Panc1 (cell line): ENCODE measurements around the gene CASP12. TPM values are rescaled to one million over a fixed set of nuclear protein-coding genes. Genes with fewer than 3 reads are reported as not detected.

Source experiments
- ATAC-seq: fragments of 200-7000 bp; cut with Tn5 transposase; 2 replicates; pipeline ENCODE4 v1.9.1; 2020; ENCODE audit warnings: mild to moderate bottlenecking, moderate library complexity
- BruUV-seq: library from RNA; stranded (reverse); fragments of 400-500 nt; replicated peaks from 2 replicates; lab custom pipeline; 2021; lab: Mats Ljungman, UMichigan
- CTCF ChIA-PET: fragments of 300-600 bp; sonication (Branson Sonifier 250); formaldehyde crosslinking; loops from one replicate; lab custom pipeline; 2022; ENCODE audit warnings: antibody characterized with exemption; lab: Charles Lee
- POLR2A ChIA-PET: fragments of 300-600 bp; sonication (Branson Sonifier 250); formaldehyde crosslinking; loops from one replicate; lab custom pipeline; 2022; ENCODE audit warnings: antibody characterized with exemption; lab: Charles Lee
- DNase-seq: peaks from one replicate; pipeline ENCODE4 v3.0.0-alpha.2; 2010; ENCODE audit warnings: low read depth, low spot score
- H3K27ac ChIP-seq: 2 replicates; pipeline ENCODE4 v1.5.1; 2011; ENCODE audit warnings: mild to moderate bottlenecking, low read length, inconsistent platforms
- H3K27me3 ChIP-seq: fragments of 200-500 bp; sonication (Bioruptor generic); 2 replicates; pipeline ENCODE4 v1.6.0; 2014; ENCODE audit warnings: low read length, inconsistent platforms; ENCODE audit not compliant: control insufficient read depth, insufficient read depth
- H3K36me3 ChIP-seq: fragments of 200-500 bp; sonication (Bioruptor generic); 2 replicates; pipeline ENCODE4 v1.5.1; 2014; ENCODE audit warnings: inconsistent platforms, mild to moderate bottlenecking, low read length, moderate library complexity; ENCODE audit not compliant: control insufficient read depth, insufficient read depth
- H3K4me1 ChIP-seq: 2 replicates; pipeline ENCODE4 v1.5.1; 2011; ENCODE audit warnings: inconsistent platforms, mild to moderate bottlenecking, low read length, moderate library complexity; ENCODE audit not compliant: control insufficient read depth, insufficient read depth
- H3K4me3 ChIP-seq, 2 experiments: 2 replicates each; pipeline ENCODE4 v1.5.1; 2011 to 2012; ENCODE audit warnings: low read depth in 2 of 2, low read length in 2 of 2, mild to moderate bottlenecking in 2 of 2, inconsistent platforms in 1 of 2, moderate library complexity in 1 of 2
- H3K9me3 ChIP-seq: fragments of 200-500 bp; sonication (Bioruptor generic); 2 replicates; pipeline ENCODE4 v1.5.1; 2014; ENCODE audit warnings: low read depth, mild to moderate bottlenecking, inconsistent platforms, low read length, moderate library complexity; ENCODE audit not compliant: control insufficient read depth, insufficient read depth
- CTCF ChIP-seq: fragments of 450-650 bp; IDR thresholded peaks from 2 replicates; pipeline ENCODE4 v1.5.1; 2017; ENCODE audit warnings: mild to moderate bottlenecking
- POLR2AphosphoS5 ChIP-seq: IDR thresholded peaks from 2 replicates; pipeline ENCODE4 v1.6.1; 2012; ENCODE audit warnings: mild to moderate bottlenecking, low read depth, low read length, moderate library complexity
- REST ChIP-seq, 2 experiments: IDR thresholded peaks; 2 replicates each; pipeline ENCODE4 v1.6.1; 2011 to 2012; ENCODE audit warnings: low read depth in 2 of 2, control low read depth in 1 of 2, low read length in 1 of 2, mild to moderate bottlenecking in 1 of 2, moderate library complexity in 1 of 2; ENCODE audit not compliant: insufficient read depth in 1 of 2
- SIN3A ChIP-seq: IDR thresholded peaks from 2 replicates; pipeline ENCODE4 v1.6.1; 2012; ENCODE audit warnings: low read depth, mild to moderate bottlenecking, low read length, moderate library complexity, borderline replicate concordance; ENCODE audit not compliant: insufficient read depth
- TCF7L2 ChIP-seq: IDR thresholded peaks from 2 replicates; pipeline ENCODE4 v1.6.1; 2011; ENCODE audit warnings: mild to moderate bottlenecking, low read depth, low read length, inconsistent platforms
- in situ Hi-C: cut with HindIII; loops from 2 replicates; pipeline ENCODE4 v1.10.0; 2016; ENCODE audit warnings: low sequenced_read_pairs, low pct_unique_long_range_greater_than_20kb
- intact Hi-C: fragments of 100-400 bp; cut with micrococcal nuclease; formaldehyde crosslinking; loops from one replicate; pipeline ENCODE4 v1.10.0; 2022; ENCODE audit not compliant: unreplicated experiment
- total RNA-seq: library from RNA; stranded (reverse); gene quantifications from one replicate; pipeline ENCODE4 v1.2.1, GENCODE V29; 2021; ENCODE audit not compliant: unreplicated experiment

CASP12 gene
- total RNA-seq, 1 experiment from 2014 or later, result not detected

- in situ Hi-C loops (no loop called here), intact Hi-C loops (no loop called here)
- ChIA-PET CTCF (no interaction called here), POLR2A (no interaction called here)
- no peak for ATAC-seq
- no peak overlapping the region for H3K4me3 ChIP-seq
- no peaks in the 10 kb centered on the region for H3K9me3 ChIP-seq
- TF ChIP-seq CTCF (no peak), POLR2AphosphoS5 (no peak), SIN3A (no peak), REST (IDR thresholded peaks at IDR 0.05; ENCODE audit: insufficient read depth in 1 of 2, low read depth in 2 of 2, low read length in 1 of 2) (no peak), TCF7L2 (no peak)
- no peaks in the 10 kb centered on the region for H3K27me3 ChIP-seq
- H3K36me3 ChIP-seq, result no peaks in the 10 kb centered on the region
- no peaks in the 10 kb centered on the region for H3K4me1 ChIP-seq
- DNase-seq, result no peak
- no TSS peak for BruUV-seq
- H3K27ac ChIP-seq, result no peak overlapping the region
Observed at GRCh38 chr11:104899226-104899625, 966 bp upstream of the CASP12 start.

- no peaks in the 10 kb centered on the region for H3K9me3 ChIP-seq
- POLR2A ChIA-PET, result interaction anchor here (0.6 kb wide), 1 partner anchor 543 kb away, joined by 3 read pairs; no protein-coding TSS in a partner anchor
- H3K4me1 ChIP-seq, result no peaks in the 10 kb centered on the region
- DNase-seq (no peak), ATAC-seq (no peak)
- no peak for TF ChIP-seq TCF7L2
- TF ChIP-seq CTCF, result no peak
- no peak for TF ChIP-seq SIN3A
- TF ChIP-seq POLR2AphosphoS5, result no peak
- no peak for TF ChIP-seq REST (IDR thresholded peaks at IDR 0.05; ENCODE audit: insufficient read depth in 1 of 2, low read depth in 2 of 2, low read length in 1 of 2)
- CTCF ChIA-PET, result no interaction called here
- intact Hi-C loops, result no loop called here
- no TSS peak for BruUV-seq
- no peak overlapping the region for H3K27ac ChIP-seq
- in situ Hi-C loops, result no loop called here
- no peak overlapping the region for H3K4me3 ChIP-seq
- H3K36me3 ChIP-seq, result no peaks in the 10 kb centered on the region
- H3K27me3 ChIP-seq, result no peaks in the 10 kb centered on the region
Observed at GRCh38 chr11:104898685-104899013, 389 bp upstream of the CASP12 start.
